Embryonic facial prominence (tissue), 1 donor: ENCODE data around the gene FAM228B.
A peak's percentile ranks its signal among the peaks of the same experiment; 100 is the strongest.
"Not testable (repeated sequence)": the region's sequence is repeated elsewhere in the genome, so short reads cannot be mapped to it uniquely, and the experiment has no call there.

Experiments
- DNase-seq: peaks from one replicate; pipeline ENCODE4 v3.0.0-alpha.2; 2016; ENCODE audit errors: extremely low spot score

Gene FAM228B

DNA sequence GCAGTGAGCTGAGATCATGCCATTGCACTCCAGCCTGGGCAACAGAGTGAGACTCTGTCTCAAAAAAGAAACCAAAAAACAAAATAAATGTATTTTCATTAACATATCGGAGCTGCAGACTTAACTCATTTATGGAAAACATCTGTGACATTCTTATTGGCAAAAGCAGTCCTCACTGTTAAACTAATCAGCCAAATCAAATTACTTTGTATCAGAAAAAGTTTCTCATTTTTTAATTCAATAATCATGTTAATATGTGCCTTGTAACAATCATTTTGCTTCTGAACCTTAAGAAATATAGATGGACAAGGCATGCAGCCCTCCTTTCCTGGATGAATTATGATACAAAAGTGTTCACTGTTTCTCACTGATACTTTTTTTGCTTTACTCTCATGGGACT is 20.6 kb upstream of the FAM228B start:
- no peak for DNase-seq

DNA sequence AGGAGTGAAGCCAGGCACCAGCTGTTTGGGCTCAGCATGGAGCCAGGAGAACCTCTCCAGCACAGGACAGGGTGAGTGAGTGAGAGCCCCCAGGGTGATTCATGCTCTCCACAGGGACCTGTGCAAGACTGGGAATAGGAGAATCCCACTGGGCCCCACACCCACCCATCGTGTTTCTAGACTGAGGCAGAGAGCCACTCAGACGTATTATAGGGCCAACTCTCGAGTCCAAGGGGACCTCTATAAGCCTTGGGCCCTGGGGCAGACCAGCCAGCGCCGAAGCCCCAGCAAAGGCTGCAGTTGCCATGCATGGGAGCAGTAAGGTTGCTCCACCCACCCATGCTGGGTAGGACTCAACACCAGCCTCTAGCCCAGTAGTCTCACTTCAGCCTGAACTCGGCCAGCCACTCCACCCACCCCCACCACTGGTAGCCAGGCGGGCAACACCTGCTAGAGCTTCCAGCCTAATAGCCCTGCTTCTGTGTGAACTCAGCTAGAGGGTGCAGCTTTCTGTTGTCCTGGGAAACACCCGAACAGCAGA is 19.1 kb upstream of the FAM228B start:
- DNase-seq = no peak

DNA sequence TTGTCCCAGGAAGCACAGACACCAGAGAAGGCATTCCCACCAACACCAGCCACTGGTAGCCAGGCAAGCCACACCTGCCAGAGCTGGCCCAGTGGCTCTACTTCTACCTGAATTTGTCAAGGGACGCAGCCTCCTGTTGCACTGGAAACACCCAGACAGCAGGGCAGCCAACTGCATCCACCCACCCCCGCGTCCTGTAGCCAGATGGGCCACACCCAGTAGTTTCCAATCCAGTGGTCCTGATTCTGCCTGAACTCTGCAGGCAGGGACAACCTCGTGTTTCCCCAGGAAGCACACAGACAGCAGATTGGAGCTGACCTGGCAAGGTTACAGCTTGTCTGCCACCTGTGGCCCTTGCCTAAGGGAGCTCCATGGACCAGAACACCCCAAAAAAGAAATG is 18.4 kb upstream of the FAM228B start:
- no peak for DNase-seq

DNA sequence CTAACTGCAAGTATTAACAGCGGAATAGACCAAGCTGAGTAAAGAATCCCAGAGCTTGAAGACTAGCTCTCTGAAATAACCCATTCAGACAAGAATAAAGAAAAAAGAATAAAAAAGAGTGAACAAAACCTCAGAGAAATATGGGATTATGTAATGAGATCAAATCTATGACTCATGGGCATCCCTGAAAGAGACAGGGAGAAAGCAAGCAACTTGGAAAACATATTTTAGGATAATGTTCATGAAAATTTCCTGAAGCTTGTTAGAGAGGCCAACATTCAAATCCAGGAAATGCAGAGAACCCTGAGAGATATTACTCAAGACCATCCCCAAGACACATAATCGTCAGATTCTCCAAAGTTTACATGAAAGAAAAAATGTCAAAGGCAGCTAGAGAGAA is 17.5 kb upstream of the FAM228B start:
- no peak for DNase-seq

DNA sequence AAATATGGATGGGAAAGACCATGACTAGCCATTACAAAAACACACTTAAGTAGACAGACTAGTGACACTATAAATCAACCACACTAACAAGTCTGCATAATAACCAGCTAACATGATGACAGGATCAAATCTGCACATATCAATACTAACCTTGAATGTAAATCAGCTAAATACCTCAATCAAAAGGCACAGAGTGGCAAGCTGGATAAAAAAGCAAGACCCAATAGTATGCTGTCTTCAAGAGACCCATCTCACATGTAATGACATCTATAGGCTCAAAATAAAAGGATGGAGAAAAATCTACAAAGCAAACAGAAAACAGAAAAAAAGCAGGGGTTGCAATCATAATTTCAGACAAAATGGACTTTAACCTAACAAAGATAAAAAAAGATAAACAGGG is 16.5 kb upstream of the FAM228B start:
- DNase-seq = no peak

DNA sequence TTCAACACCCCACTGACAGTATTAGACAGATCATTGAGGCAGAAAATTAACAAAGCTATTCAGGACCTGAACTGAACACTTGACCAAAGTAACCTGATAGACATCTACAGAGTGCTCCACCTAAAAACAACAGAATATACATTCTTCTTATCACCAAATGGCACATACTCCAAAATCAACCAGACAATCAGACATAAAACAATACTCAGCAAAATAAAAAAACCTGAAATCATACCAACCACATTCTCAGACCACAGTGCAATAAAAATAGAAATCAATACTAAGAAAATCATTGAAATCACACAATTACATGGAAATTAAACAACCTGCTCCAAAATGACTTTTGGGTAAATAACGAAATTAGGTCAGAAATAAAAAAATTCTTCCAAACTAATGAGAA is 15.9 kb upstream of the FAM228B start:
- DNase-seq = no peak

DNA sequence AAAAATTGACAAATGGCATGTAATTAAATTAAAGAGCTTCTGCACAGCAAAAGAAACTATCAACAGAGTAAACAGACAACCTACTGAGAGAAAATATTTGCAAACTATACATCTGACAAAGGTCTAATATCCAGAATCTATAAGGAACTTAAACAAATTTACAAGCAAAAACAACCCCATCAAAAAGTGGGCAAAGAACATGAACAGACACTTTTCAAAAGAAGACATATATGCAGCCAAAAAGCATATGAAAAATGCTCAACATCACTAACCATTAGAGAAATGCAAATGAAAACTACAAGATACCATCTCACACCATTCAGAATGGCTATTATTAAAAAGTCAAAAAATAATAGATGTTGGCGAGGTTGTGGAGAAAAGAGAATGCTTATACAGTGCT is 13.8 kb upstream of the FAM228B start:
- not testable (repeated sequence) for DNase-seq

DNA sequence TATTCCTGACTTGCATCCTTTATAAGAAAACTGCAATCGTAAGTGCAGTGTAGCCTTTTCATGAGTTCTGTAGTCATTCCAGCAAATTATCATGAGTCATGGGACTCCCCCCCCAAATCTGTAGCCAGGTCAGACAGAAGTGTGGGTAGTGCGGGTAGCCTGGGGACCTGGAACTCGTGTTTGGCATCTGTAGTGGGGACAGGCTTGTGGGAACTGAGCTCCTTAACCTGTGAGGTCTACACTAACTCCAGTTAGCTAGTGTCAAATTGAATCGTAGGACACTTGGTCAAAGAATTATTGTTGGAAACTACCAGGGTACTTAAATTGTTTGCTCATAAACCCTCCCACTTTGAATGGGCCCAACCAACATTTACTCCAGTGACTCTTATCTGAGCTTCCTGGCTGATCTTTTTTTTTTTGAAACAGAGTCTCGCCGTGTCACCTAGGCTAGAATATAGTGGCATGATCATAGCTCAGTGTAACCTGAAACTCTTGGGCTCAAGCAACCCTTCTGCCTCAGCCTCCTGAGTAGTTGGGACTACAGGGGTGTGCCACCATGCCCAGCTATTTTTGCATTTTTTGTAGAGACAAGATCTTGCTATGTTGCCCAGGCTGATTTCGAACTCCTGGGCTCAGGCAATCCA is 12.5 kb upstream of the FAM228B start:
- DNase-seq = no peak

DNA sequence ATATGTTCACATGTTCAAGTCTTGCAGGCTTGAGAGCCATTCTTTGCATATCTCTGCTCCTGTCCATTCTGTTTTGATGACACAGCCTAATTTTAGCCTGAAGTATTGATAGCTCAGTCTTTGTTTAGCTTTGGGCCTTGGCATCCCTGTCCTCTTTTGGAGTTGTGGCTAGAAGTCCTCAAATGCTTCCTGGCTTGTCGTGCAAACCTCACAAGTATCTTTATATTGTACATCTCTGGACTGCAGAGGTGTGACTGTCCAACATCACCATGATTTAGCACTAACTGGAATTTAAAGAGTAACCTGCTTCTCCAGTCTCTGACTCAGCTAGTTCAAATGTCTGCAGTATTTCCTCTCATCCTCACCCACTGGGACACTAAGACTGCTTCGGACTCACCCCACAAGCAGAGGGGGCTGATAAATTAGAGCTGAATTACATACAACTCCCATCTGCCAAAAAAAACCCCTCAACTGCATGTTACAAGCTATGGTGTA is 11.8 kb upstream of the FAM228B start:
- no peak for DNase-seq

DNA sequence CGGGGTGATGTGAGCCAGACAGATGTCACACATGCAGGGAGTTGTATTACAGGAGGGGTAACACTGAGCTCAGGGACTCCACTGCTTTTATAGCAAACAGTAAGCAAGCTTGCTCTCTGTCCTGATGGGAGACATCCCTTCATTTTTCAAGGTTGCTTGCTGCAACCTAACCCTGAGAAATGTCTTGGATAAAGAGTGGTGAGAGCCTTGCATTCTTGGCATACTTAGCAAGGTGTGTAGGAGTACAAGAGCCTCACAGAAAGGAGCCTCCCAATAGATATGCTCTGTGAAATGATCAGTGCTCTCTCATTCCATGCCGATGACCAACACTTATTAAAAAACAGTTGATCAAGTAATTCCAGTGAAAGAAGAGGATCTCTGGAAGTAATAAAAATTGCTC is 8.2 kb upstream of the FAM228B start:
- no peak for DNase-seq

DNA sequence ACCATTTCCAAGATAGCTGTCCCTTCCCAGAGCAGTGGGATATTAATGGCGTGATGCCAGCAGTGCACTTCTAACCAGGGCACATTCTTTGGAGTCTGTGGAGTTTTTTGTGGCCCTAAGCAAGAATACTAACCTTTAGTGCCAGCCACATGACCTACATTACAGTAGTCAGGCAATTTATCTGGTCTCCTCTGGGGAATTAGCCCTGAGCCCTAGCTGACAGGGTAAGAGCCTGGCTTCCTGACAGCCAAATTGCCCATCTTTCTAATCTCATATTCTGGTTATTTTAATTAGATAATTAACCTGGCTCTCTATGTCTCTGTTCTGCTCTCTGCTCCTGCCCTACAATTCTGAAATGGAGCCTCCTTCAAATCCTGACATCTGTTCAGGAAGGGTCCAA is 5.4 kb upstream of the FAM228B start:
- no peak for DNase-seq

DNA sequence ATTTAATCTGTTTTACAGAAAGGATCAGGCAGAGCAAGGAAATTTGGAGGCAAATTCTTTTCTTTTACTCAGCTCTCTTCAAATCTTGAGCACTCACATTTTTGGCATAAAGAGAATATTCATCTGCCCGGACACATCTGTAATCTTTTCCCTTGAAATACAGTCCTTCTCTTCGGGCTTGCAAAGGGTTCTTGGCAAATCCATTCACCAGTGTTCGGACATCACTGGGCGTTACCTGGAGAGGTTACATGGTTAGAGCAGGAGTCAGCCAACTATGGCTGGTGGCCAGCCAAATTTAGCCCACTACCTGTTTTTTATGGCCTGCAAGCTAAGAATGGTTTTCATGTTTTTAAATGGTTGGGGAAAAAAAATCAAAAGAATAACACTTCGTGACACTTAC is 2.2 kb upstream of the FAM228B start:
- no peak for DNase-seq

DNA sequence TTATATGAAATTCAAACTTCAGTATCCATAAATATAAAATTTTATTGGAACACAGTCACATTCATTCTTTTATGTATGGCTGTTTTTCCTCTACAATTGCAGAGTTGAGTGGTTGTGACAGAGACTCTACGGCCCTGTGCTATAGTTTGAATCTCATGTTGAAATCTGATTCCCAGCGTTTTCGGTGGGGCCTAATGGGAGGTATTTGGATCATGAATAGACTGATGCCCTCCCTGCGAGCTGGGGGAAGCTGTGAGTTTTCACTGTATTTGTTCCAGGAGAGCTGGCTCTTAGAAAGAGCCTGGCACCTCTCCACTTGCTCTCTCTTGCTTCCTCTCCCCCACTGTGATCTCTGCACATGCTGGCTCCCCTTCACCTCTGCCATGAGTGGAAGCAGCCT is 1.8 kb upstream of the FAM228B start:
- DNase-seq = peak; percentile 14

DNA sequence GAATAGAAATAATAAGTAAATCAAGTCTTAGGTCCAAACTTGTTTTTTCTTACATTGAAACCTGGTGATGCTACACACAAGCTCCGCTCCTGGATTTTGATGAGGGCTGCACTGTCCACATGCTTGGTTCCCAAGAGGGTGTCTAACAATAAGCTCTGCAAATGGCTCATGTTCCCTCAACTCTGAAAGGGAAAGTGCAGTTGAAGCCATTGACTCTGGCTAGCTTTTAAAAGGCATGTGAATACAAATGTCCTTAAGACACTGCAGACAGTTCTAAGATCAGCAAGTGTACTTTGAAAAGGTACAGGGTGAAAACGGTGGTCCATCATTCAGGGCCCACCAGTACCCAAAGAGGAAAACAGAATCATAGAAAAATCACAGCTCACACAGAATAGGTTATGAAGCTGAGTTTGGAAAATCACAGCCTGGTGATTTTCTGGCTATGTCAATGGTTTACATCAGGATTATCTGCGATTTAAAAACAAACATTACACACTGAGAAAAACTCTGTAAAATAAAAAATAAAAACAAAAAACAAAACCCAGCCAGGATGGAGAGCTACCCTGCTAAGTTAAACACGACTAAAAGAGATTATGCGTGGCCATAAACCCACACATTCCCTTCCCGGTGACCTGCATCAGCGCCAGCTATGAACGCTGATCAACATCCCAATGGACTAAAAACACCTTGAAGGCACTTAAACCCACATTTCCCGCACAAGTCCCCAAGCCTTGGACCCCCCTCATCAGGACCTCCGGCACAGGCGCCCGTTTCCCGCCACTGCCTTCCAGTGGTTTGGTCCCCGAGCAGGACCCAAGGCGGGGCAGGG is 689 bp upstream of the FAM228B start:
- no peak for DNase-seq

DNA sequence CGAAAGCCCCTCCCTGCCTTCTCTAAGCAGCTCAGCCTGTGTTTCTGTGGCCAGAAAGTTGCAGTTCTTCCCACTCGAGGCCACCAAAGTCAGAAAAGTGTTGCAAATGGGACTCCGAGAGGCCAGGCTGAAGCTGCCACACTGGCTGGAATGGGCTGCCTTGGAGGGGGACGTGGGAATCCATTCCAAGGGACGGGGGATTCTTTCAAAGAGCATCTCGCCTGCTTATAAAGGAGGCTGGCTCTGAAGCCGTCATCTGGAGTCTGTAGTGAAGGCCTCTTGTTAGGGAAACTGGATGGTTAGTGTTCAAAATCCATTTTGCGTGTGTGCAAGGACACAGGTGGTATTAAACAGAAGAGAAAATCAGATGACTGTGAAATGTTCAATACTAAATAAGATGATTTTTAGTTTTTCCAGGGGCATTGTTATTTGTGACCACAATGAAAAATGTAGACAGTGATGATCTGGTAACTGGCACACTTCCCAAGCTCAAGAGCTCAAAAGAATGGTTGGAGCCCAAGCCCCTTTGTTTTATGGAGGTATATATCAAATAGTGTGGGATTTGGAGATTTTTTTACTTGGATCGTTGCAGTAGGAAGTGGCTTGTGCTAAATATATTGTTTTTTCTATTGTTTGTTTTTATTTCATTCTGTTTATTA is 782 bp downstream of the FAM228B start:
- peak; percentile 12 for DNase-seq

DNA sequence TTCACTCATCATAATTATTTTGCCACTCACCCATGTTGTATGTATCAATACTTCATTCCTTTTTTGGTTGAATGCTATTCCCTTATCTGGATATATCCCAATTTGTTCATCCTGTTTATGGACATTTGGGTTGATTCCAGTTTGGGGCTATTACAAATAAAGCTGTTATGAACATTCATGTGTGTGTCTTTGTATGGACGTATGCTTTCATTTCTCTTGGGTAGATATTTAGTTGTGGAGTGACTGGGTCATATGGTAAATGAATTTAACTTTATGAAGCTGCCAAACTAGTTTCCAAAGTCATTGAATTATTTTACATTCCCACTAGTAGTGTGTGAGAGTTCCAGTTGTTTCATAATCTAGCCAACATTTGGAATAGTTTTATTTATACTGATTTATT is 2.7 kb downstream of the FAM228B start:
- no peak for DNase-seq

DNA sequence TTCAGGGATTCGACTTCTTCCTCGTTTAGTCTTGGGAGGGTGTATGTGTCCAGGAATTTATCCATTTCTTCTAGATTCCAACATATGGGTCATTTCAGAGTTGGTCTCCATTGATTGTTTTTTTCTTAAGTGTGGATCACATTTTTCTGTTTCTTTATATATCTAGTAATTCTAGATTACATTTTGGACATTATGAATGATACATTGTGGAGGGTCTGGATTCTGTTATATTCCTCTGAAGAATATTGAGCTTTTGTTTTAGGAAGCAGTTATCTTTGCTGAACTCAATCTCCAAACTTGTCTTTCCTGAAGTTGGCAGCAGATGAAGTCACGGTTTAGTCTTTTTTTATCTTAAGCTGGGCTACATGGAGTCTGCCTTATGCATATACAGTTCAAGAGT is 9.3 kb downstream of the FAM228B start:
- DNase-seq = no peak

DNA sequence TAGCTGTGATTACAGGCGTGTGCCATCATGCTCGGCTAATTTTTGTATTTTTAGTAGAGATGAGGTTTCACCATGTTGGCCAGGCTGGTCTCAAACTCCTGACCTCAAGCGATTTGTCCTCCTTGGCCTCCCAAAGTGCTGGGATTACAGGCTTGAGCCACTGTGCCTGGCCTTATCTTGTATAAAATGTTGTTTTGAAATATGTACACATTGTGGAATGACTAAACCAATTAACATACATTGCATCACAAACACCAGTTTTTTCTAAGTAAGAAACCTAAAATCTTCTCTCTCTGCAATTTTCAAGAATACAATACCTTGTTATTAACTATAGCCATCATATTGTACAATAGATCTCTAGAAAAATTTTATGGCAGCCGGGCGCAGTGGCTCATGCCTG is 17.0 kb downstream of the FAM228B start:
- not testable (repeated sequence) for DNase-seq

DNA sequence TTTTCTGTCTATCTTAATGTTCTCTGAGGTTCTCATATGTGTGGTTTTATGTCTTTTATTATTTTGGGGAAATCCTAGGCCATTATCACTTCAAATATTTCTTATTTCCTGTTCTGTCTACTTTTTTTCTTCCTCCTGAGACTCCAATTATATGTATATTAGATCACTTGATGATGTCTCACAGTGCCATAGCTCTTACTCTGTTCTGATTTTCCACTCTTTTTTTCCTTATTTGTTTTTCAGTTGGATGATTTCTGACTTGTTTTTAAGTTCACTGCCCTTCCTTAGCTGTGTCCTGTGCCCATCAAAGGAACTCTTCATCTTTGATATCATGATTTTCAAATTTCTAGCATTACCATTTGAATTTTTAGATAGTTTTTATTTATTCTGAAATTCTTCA is 24.1 kb downstream of the FAM228B start:
- DNase-seq = no peak

DNA sequence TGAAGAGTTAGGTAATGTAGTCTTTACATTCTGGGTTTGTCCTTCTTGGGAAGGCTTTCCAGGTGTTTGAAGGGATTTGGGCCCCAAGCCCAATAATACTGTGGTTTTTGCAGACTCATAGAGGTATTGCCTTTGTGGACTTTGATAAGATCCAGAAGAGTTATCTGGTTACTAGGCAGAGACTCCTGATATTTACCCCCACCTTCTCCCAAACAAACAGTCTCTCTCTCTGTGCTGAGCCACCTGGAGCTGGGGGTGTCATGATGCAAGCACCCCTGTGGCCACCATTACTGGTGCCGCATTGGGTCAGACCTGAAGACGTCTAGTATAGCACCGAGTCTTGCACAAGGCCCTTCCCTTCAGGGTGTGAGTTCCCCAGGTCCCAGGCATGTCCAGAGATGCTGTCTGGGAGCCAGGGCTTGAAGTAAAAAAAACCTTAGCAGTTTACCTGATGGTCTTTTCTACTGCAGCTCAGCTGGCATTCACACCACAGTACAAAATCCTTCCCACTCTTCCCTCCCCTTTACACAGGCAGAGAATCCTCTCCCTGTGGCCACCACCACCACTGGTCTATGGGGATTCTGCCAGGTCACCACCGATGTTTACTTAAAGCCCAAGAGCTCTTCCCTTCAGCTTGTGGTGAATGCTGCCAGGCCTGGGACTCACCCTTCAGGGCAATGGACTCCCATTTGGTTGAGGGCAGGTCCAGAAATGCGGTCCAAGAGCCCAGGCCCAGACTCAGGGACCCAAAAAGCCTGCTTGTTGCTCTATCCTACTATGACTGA is 29.3 kb downstream of the FAM228B start:
- DNase-seq = no peak

DNA sequence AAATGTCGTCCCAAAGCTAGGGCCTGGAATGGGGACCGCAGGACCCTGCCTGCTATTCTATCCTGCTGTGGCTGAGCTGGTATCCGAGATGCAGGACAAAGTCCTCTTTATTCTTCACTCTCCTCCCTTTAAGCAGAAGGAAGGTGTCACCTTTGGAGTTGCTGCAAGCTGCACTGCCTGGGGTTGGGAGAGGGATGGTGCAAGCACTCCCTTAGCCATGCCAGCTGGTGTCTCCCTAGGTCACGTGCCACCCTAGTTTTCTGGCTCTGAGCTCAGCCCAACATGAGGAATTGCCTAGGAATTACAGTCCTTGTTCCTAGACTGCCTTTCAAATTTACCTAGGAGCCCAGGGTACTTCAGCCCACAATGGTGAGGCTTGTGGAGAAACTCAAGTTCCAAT is 30.2 kb downstream of the FAM228B start:
- no peak for DNase-seq

DNA sequence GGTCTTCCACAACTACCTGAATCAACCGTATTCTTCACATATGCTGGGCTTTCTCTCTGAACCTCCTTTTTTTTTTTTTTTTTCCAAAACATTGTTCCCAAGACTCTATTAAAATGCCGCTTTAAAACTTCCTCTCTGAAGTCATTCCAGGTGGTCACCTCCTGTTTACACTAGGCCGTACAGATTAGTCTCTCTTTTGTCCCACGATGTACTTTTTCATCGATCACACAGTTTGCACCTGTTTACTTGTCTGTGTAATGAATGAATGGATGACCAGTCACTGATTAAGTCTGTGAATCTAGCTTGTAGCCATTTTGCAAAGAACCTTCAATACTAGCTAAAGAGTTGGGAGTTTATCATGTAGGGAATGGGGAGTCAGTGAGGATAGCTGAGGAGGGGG is 34.9 kb downstream of the FAM228B start:
- no peak for DNase-seq
